Osteocyte (in vitro differentiated cells): ENCODE results near the gene TRIM65. TPM values are rescaled to one million over a fixed set of nuclear protein-coding genes. Genes with fewer than 3 reads are reported as not detected.

ENCODE experiments used
- DNase-seq: peaks from one replicate; pipeline ENCODE4 v3.0.0; 2021; ENCODE audit warnings: mixed read lengths; ENCODE audit not compliant: unreplicated experiment; ENCODE audit errors: extremely low spot score
- H3K27ac Mint-ChIP-seq: one replicate; pipeline ENCODE4 v1.8.0; 2021; ENCODE audit warnings: mild to moderate bottlenecking, mixed read lengths; ENCODE audit not compliant: unreplicated experiment
- H3K27me3 Mint-ChIP-seq: one replicate; pipeline ENCODE4 v1.8.0; 2021; ENCODE audit warnings: mixed read lengths; ENCODE audit not compliant: unreplicated experiment
- H3K36me3 Mint-ChIP-seq: one replicate; pipeline ENCODE4 v1.8.0; 2021; ENCODE audit warnings: mixed read lengths; ENCODE audit not compliant: unreplicated experiment
- H3K4me1 Mint-ChIP-seq: one replicate; pipeline ENCODE4 v1.8.0; 2021; ENCODE audit warnings: mixed read lengths; ENCODE audit not compliant: unreplicated experiment
- H3K4me3 Mint-ChIP-seq: one replicate; pipeline ENCODE4 v1.8.0; 2021; ENCODE audit warnings: mild to moderate bottlenecking, moderate library complexity, mixed read lengths; ENCODE audit not compliant: unreplicated experiment
- H3K9me3 Mint-ChIP-seq: one replicate; pipeline ENCODE4 v1.8.0; 2021; ENCODE audit warnings: mixed read lengths; ENCODE audit not compliant: unreplicated experiment
- CTCF ChIP-seq: fragments of 200-600 bp; sonication (generic); IDR thresholded peaks from 2 replicates; pipeline ENCODE4 v1.5.0; 2021; ENCODE audit warnings: antibody characterized with exemption, mild to moderate bottlenecking, moderate library complexity
- total RNA-seq: library from RNA; stranded (reverse); gene quantifications from 2 replicates; pipeline ENCODE4 v1.2.1, GENCODE V29; 2021

TRIM65 gene
- total RNA-seq, 1 donor from 2014 or later, result 26.3 TPM

GRCh38 chr17:75848523-75849278, 48.0 kb downstream of the TRIM65 start:
- Mint-ChIP-seq H3K4me3 (no peak overlapping the region), H3K27me3 (no peaks in the 10 kb centered on the region), H3K4me1 (peaks cover 34% of the 10 kb centered on the region), H3K36me3 (peaks cover 40% of the 10 kb centered on the region), H3K27ac (no peak overlapping the region), H3K9me3 (no peaks in the 10 kb centered on the region)
- peak; percentile 67 for TF ChIP-seq CTCF
- no peak for DNase-seq

GRCh38 chr17:75847614-75848522, 48.9 kb downstream of the TRIM65 start:
- Mint-ChIP-seq H3K27ac (no peak overlapping the region), H3K4me3 (no peak overlapping the region), H3K4me1 (peaks cover 27% of the 10 kb centered on the region), H3K36me3 (peaks cover 40% of the 10 kb centered on the region), H3K9me3 (no peaks in the 10 kb centered on the region), H3K27me3 (no peaks in the 10 kb centered on the region)
- DNase-seq, result peak; percentile 81
- TF ChIP-seq CTCF, result no peak

- peaks cover 25% of the 10 kb centered on the region for H3K4me1 Mint-ChIP-seq
- peak overlapping the region; percentile 85 for H3K27ac Mint-ChIP-seq
- H3K9me3 Mint-ChIP-seq, result no peaks in the 10 kb centered on the region
- no peak for TF ChIP-seq CTCF
- no peak overlapping the region for H3K4me3 Mint-ChIP-seq
- H3K36me3 Mint-ChIP-seq, result peaks cover 36% of the 10 kb centered on the region
- no peaks in the 10 kb centered on the region for H3K27me3 Mint-ChIP-seq
- DNase-seq, result peak; percentile 83
Observed at GRCh38 chr17:75846692-75847613, 49.8 kb downstream of the TRIM65 start.

- no peak overlapping the region for H3K4me3 Mint-ChIP-seq
- TF ChIP-seq CTCF, result no peak
- H3K27ac Mint-ChIP-seq, result peak overlapping the region; percentile 85
- H3K4me1 Mint-ChIP-seq, result peaks cover 23% of the 10 kb centered on the region
- H3K27me3 Mint-ChIP-seq, result no peaks in the 10 kb centered on the region
- peaks cover 30% of the 10 kb centered on the region for H3K36me3 Mint-ChIP-seq
- H3K9me3 Mint-ChIP-seq, result no peaks in the 10 kb centered on the region
- DNase-seq, result peak; percentile 82
Observed at GRCh38 chr17:75845933-75846691, 50.6 kb downstream of the TRIM65 start.
